GM21723 (cell line): ENCODE data around the gene AKAP7.

Source experiments
- ATAC-seq: cut with Tn5 transposase; IDR thresholded peaks from one replicate; pipeline ENCODE4 v1.9.1; 2021; ENCODE audit warnings: mild to moderate bottlenecking, moderate library complexity; ENCODE audit not compliant: unreplicated experiment

The AKAP7 gene

DNA sequence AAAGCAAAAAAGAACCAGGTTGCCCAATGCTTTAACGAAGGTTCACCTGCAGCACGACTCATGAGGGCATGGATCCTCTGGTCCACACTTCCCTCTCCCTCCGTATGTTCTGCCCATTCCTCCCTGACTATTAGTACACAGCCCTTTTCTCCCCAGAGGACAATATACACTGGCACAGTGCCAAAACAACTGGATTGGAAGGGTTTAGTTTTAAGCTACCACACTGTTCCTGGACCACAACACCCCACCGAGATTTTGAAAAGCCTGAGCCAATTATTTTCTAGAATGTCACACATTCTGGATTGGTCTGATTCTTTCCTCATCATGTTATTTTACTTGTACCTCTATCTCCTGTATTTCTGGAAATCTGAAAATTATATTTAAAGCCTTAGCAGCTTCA lies 2.9 kb upstream of the AKAP7 start:
- ATAC-seq: no peak

GRCh38 chr6:131134220-131134979 lies 867 bp upstream of the AKAP7 start:
- ATAC-seq: no peak

- ATAC-seq: no peak
These were observed 355 bp upstream of the AKAP7 start for GRCh38 chr6:131134980-131135243.

DNA sequence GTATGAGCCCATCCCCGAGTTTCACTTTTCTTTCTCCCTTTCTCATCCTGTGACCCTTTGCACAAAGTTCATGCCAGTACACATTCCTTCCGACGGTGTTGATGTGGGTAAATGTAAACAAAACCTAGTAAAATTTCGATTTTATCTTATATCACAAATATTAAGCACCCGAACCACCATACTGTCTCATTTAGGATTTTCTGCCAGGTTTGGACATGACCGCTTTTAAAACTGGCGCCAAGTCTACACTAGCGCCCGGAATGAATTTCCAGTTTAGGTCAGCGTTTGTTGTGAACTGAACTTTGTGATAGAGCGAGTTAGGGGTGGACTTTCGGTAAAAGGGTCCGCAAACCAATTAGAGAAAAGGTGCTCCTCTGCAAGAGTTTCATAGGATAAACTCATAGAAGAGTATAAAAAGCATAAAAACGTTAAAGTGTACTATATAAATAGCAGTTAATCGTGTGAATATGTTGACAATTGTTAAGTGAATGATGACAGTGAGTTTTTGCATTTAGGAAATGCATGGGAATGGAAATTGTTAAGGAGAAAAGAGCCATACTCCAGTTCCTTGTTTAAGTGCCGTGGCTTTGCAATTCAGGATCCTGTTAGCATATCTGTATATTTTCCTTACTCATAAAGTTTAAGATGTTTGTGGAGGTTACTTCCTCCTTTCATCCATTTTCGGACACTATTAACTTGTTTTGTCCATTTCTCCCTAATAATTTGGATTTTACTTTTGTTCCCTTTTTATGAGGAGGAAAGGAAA lies 937 bp downstream of the AKAP7 start:
- no peak for ATAC-seq

GRCh38 chr6:131139599-131139998 lies 4.3 kb downstream of the AKAP7 start:
- ATAC-seq: no peak

- ATAC-seq: no peak
These were observed 8.1 kb downstream of the AKAP7 start for GRCh38 chr6:131143319-131143718.

DNA sequence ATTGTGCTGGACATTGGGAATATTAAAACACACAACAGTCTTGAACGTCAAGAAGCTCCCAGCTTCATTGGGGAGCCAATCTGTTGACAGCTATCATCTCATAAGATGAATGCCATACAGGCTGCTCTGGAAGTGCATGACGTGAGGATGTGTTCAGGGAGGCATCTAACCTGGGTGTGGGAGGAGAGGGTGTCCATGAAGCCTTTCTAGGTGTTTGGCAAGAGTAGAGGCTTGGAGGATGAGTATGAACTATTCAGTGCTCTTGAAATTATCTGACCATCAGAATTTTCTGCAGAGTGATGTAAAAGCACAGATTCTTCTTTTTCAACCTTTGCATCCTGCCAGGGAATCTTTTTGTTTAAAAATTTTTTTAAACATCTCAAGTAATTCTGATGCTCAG lies 11.6 kb downstream of the AKAP7 start:
- no peak for ATAC-seq

- no peak for ATAC-seq
These were observed 21.1 kb downstream of the AKAP7 start for GRCh38 chr6:131156411-131156810.

DNA sequence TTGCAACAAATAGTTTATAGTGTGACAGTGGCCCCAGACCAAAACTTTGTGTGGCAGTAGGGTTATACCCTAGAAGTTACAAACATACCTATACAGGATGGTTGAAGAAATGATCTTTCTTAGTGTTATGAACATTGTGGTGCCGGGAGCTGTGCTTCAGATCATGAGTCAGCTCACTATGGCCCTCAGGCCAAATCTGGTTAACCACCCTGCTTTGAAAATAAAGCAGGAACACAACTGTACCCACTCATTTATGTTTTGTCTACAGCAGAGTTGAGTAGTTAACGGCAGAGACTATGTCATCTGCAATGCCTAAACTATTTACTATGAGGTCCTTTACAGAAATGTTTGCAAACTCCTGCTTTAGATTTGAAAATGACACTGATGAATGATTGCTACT lies 24.3 kb downstream of the AKAP7 start:
- no peak for ATAC-seq

- no peak for ATAC-seq
These were observed 25.0 kb downstream of the AKAP7 start for GRCh38 chr6:131160254-131160758.

- ATAC-seq: no peak
These were observed 26.7 kb downstream of the AKAP7 start for GRCh38 chr6:131161987-131162386.

- no peak for ATAC-seq
These were observed 28.6 kb downstream of the AKAP7 start for GRCh38 chr6:131163886-131164285.

- no peak for ATAC-seq
These were observed 29.2 kb downstream of the AKAP7 start for GRCh38 chr6:131164506-131164905.

GRCh38 chr6:131167773-131168172 lies 32.5 kb downstream of the AKAP7 start:
- no peak for ATAC-seq

GRCh38 chr6:131169613-131170012 lies 34.3 kb downstream of the AKAP7 start:
- no peak for ATAC-seq

DNA sequence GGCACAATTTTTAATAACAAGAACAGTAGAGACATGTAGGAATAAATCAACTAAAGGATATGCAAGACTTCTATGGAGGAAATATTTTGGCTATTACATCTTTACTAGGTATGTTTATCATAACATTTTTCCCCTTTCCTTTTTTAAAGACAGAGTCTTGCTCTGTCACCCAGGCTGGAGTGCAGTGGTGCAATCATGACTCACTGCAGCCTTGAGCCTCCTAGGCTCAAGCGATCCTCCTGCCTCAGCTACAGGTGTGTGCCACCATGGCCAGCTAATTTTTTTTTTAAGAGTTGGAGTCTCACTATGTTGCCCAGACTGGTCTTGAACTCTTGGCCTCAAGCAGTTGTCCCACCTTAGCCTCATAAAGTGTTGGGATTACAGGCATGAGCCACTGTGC lies 37.0 kb downstream of the AKAP7 start:
- ATAC-seq: no peak

GRCh38 chr6:131173680-131174079 lies 38.4 kb downstream of the AKAP7 start:
- ATAC-seq: no peak

DNA sequence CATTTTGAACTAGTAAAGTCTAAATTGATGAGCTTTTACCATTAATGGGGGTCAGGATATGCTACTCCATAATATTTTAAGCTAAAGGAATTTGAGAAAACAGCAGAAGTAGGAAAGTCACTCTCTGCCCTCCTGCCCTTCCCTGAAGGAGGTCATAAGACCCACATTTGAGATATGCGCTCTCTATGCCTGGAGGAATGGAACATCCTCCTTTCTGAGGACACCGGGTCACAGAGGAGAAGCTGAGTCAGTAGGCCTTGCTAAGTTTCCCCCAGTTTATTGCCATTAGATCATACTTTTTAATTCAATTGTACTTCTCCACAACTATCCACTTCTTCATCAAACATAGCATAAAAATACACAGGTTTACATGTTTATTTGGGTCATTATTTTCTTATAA lies 40.3 kb downstream of the AKAP7 start:
- ATAC-seq: no peak

DNA sequence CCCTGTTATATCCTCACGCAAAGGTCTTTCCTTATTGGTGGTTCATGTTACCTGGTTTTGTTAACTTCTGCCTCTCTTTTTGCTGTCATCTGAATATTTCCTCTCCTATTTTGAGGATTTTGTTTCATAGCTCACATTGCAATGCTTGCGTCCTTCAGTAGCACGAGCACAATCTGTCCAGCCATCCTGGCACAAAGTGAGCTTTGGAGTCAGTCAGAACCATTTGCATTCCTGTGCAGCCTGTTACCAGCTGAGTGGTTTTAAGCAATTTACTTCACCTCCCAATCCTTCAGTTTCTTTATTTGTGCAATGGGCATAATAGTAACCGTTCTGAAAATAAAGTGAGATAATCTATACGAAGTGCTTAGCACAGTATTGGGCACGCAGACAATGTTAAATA lies 42.7 kb downstream of the AKAP7 start:
- no peak for ATAC-seq

DNA sequence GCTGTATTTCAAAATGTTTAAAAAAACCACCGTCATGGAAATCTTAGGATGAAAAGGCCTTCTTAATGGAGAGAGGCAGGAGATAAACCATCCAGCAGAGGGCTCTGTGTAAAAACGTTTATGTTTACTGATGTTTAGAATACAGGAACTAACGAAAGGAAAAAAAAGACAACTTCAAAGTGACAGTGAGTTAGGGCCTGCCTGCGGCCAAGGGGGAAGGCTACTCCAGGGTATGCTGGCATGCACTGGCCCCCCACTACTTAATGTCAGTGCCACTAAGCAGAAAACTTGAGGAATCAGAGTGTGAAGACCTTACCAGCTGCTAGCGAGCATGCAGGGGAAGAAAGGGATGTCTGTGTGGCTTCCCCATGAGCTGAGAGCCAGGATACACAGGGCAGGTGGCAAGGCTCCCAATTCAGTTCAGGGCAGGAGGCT lies 47.7 kb downstream of the AKAP7 start:
- ATAC-seq: no peak

DNA sequence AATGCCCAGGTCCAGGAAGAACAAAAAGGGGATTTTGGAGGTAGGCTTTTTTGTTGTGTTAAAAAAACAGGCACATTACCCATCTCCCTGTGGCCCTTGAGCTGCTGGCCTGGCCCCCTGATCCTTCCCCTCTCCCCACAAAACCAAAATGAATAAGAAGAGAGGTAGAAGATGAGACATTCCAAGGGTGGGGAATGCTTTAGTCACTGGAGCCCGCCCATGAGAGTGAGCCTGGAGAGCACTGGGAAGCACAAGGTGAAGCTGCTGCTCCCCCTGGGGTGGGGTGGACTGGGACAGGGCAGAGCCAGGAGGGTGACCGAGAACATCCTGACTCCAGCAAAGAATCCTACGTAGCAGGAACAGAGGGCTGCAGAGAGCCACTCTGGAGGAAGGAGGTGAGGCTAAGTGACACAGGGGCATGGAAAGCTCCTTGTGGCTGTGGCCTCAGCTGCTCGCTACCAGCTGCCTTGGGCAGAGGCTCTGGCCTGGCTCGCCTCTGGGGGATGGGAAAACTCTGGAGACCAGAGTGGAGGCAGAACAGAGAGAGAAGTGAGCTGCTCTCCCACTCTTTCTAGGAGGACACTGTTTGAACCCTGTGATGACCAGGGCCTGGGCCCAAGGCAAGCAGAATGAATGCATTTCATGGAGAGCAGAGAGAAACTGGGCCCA lies 48.3 kb downstream of the AKAP7 start:
- no peak for ATAC-seq

DNA sequence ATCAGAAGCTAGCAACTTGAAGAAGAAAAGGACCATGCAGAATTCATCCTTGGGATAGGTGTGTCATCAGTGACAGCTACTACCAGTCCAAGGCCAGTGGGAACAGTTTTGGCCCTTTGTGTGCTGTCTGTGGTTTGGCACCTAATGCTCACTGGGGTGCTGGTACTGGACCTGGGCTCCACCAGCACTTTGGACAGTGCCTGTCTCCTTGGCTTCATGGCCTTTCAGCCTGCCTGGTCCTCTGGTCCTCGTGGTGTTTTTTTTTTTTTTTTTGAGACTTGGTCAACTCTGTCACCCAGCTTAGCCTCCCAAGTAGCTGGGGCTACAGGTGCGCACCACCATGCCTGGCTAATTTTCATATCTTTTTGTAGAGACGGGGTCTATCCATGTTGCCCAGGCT lies 56.3 kb downstream of the AKAP7 start:
- ATAC-seq: no peak
